ENCODE data around the gene AKAP6.

Gene AKAP6, protein sequence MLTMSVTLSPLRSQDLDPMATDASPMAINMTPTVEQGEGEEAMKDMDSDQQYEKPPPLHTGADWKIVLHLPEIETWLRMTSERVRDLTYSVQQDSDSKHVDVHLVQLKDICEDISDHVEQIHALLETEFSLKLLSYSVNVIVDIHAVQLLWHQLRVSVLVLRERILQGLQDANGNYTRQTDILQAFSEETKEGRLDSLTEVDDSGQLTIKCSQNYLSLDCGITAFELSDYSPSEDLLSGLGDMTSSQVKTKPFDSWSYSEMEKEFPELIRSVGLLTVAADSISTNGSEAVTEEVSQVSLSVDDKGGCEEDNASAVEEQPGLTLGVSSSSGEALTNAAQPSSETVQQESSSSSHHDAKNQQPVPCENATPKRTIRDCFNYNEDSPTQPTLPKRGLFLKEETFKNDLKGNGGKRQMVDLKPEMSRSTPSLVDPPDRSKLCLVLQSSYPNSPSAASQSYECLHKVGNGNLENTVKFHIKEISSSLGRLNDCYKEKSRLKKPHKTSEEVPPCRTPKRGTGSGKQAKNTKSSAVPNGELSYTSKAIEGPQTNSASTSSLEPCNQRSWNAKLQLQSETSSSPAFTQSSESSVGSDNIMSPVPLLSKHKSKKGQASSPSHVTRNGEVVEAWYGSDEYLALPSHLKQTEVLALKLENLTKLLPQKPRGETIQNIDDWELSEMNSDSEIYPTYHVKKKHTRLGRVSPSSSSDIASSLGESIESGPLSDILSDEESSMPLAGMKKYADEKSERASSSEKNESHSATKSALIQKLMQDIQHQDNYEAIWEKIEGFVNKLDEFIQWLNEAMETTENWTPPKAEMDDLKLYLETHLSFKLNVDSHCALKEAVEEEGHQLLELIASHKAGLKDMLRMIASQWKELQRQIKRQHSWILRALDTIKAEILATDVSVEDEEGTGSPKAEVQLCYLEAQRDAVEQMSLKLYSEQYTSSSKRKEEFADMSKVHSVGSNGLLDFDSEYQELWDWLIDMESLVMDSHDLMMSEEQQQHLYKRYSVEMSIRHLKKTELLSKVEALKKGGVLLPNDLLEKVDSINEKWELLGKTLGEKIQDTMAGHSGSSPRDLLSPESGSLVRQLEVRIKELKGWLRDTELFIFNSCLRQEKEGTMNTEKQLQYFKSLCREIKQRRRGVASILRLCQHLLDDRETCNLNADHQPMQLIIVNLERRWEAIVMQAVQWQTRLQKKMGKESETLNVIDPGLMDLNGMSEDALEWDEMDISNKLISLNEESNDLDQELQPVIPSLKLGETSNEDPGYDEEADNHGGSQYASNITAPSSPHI (N-terminal part only)

GRCh38 chr14:32329146-32329545 is at the start of gene AKAP6:
AKAP6 (plus strand) TSS chr14:32329298; CDS start chr14:32433494, 104,196 bp downstream.
- DNase-seq: peak; percentile 90

GRCh38 chr14:32286602-32287001 is 42.5 kb upstream of the AKAP6 start:
- DNase-seq: no peak

- no peak for DNase-seq
Measured at GRCh38 chr14:32296366-32296765, 32.7 kb upstream of the AKAP6 start.

- no peak for DNase-seq
Measured at GRCh38 chr14:32298346-32298745, 30.8 kb upstream of the AKAP6 start.

DNA sequence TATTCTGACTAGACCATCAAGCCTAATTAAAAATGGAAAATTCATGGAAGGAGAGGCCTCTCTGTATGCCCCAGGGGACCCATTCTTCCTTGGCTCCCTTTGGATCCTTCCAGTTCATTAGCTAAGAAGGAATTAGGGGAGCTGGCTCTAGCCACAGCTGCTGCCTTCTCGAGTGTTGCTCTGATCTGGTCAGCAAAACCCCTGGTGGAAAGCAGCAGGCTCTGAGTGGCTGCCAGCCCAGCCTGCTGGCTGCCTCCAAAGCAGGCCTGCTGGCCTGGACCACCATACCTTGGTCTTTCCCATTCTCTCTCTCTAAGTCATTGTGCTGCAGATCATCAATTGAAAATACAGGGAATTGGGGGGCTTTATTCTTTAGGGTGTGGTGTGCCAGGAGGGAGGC is 29.0 kb upstream of the AKAP6 start:
- DNase-seq: no peak

DNA sequence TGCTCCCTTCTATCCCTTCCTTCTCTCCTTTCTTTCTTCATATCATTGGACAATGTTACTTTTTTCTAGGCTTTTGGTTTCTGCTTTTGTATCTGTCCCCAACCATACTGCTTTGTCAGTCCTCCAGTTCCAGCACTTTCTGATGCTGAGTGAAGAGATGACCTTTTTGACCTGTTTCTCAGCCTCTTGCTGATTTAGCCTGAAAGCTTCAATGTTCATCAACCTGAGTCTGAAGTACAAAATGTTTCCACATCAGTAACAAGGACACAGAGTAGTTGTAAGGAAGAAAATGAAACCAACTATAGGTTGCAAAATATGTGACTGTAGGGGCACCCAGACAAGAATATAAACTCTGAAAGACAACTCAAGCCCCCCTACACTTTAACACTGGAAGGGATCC is 25.2 kb upstream of the AKAP6 start:
- DNase-seq: no peak

- DNase-seq: no peak
Measured at GRCh38 chr14:32304296-32304695, 24.8 kb upstream of the AKAP6 start.

DNA sequence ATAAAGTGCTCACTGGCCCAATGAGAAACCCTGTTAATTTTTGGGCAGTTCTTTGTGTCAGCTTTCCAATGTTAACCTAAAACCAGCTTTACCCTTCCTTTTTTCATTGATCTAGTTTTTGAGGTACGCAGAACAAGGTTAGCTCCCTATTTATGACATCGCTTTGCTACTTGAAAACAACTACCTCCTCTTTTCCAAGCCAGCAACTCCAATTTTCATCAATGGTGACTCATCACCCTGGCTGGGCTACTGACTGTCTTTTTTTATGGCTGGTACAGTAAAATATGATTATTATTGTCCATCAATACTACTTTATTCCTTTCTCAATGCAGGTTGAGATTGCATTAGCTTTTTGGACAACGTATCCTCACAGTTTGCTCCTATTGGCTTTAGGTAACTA is 22.5 kb upstream of the AKAP6 start:
- DNase-seq: no peak

GRCh38 chr14:32307881-32308582 is 21.1 kb upstream of the AKAP6 start:
- DNase-seq: no peak

- DNase-seq: no peak
Measured at GRCh38 chr14:32310876-32311275, 18.2 kb upstream of the AKAP6 start.

- DNase-seq: no peak
Measured at GRCh38 chr14:32311294-32312009, 17.6 kb upstream of the AKAP6 start.

DNA sequence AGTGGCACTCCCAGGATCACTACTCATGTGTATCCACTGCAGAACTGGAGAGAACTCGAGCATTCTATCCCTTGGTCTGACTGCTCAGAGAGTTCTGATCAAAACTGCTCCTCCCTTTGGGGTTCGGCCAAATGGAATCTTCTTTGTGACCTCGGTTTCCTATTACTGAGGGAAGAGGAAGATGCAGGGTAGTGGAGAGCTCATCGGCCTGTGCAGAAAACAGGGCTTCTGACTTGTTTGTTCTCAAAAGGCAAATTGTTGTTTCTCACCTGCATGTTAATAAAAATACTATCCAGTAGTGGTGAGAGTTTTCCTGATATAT is 17.1 kb upstream of the AKAP6 start:
- DNase-seq: no peak

DNA sequence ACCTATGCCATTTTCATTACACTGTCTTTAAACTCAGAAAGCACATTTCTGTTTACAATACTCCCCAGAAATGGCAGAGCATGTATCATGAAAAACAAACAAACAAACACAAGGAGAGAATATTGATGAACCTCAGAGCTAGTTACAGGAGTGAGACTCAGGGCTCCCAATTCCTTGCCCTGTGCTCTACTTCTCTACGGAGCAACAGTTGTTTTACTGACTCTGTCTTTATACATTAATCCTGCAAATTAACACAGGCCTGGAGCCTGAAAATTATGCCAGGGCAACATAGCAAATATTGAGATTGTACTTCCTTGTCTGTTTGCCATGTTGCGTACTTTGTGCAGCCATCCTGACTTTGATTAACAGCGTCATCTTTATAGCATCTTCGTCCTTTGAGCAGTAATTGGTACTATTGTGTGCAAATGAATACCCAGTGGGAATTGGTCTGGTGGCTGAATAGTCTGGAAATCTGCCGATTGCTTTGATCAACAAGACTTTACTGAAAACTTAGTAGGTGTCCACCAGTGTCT is 15.2 kb upstream of the AKAP6 start:
- DNase-seq: no peak

- DNase-seq: no peak
Measured at GRCh38 chr14:32318087-32318795, 10.9 kb upstream of the AKAP6 start.

DNA sequence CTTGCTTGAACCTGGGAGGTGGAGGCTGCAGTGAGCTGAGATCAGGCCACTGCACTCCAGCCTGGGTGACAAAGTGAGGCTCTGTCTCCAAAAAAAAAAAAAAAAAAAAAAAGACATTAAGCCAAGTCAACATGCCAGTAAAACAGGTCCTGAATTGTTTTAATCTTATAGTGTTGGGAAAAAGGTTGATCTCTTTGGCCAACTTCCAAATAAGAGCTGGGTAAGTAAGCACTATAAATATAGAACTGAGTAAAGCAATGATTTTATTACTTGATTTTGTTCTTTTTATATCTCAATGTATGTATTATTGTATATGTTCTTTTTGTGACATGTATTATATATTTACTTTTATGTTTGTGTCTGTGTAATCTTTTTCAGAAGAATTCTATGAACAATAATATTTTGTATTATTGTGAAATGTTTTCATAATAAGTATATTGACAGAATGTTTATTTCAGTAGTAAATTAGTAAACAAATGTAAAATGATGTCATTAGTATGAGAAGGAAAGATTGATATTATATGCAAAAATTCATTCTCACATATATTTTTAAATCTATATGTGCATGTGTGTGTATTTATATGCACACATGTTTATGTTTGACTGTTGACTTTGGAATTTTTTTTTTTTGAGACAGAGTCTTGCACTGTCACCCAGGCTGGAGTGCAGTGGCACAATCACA is 9.6 kb upstream of the AKAP6 start:
- no peak for DNase-seq

- no peak for DNase-seq
Measured at GRCh38 chr14:32324601-32325000, 4.5 kb upstream of the AKAP6 start.

- no peak for DNase-seq
Measured at GRCh38 chr14:32327255-32327961, 1.7 kb upstream of the AKAP6 start.

DNA sequence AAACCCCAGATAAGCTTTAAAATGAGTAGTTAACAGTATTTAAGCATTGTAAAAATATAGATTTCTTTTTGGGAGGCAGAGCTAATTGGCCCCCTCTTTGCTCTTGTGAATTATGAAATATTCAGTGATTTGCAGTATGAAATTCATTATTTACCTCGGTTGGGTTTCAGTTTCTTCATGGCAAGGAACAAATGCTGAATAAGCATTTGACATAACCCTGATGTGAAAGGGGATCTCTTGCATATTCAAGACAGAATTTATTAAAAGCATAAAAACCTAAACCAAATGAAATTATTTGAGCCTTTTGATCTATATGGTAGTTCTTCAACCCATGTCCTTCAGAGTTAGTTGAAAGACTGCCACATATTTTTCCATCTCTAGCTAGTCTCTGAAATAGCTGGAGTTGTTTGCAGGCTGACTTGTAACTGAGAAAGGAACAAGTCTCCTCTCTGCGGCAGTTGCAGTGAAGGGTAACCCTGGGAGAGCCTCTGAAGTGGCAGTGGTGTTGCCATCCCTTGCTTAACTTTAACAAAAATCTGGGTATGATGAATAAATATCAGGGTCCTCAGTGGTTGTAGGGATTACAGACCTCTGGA is 690 bp downstream of the AKAP6 start:
- DNase-seq: no peak

Data from islet precursor cell (in vitro differentiated cells).